ENCODE results near the gene CDT1.
"Not testable (repeated sequence)": the region's sequence is repeated elsewhere in the genome, so short reads cannot be mapped to it uniquely, and the experiment has no call there.

The CDT1 gene

GRCh38 chr16:88820385-88821025 is 16.9 kb downstream of the CDT1 start:
- DNase-seq: no peak

DNA sequence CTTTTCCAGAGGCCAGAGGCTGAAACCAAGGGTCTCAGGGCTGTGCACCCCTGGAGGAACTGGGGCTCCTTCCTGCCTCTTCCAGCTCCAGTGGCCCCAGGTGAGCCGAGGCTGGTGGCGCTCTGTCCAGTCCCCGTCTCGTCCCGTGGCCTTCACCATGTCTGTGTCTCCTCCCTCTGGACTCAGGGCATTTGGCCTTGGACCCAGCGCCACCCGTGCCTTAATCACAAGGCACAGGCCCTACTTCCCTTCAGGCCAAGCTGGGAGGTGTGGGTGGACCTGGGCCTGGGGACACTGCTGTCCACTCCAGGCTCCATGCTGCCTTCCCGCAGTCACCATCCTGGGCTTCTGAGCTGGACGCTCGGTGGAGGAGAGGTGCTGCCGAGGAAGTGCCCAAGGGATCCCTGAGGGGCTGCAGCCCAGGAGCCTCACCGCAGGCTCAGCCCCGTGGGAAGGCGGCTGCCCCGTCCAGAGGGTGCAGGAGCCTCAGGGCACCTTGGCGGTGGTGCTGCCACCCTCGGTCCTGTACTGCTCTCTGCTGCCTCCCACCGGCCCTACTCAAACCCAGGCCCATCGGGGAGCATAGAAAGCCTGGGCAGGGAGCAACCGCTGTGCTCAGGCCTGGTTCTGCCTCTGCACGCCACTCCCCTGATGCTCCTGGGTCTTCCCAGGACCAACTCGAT is 17.7 kb downstream of the CDT1 start:
- DNase-seq: no peak

DNA sequence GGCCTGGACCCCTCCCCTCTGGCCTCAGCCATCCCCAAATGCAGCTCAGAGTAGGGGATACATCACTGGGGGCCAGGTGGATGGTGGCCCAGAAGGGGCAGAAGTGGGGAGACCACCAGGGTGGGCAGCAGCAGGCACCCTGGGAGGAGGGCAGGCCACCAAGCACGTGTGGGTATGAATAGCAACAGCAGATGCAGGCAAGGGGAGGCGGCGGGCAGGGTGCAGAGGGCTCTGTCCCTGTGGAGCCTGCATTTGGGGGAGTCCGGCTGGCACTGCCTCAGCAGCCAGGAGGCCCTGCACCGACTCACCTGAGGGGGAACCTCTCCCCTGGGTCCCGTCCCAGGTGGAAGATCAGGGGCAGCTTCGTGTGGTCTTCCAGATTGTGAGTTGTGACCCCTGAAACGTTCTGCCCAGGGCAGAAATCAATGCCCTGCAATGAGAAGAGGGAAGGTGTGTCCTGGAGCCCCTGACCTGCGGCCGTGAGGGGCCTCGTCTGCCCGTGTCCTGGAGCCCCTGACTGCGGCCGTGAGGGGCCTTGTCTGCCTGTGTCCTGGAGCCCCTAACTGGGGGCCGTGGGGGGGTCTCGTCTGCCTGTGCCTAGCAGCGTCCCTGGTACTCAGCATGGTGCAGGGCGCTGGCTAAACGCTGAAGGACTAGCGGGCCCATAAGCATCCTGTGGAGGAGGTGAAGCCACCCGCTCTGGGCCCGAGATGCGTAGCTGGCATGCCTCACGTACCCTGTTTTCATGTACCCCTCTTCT is 18.9 kb downstream of the CDT1 start:
- no peak for DNase-seq

DNA sequence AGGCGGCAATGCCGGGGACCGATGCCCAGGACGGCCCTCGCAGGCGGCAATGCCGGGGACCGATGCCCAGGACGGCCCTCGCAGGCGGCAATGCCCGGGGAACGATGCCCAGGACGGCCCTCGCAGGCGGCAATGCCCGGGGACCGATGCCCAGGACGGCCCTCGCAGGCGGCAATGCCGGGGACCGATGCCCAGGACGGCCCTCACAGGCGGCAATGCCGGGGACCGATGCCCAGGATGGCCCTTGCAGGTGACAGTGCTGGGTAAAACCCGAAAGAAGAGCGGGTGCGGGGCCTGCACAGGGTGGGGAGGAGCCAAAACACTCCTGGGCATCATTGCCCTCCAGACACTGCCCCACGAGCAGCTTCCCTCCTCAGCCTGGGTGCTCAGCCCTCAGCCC is 20.1 kb downstream of the CDT1 start:
- not testable (repeated sequence) for DNase-seq

- DNase-seq: no peak
These were observed 20.9 kb downstream of the CDT1 start for GRCh38 chr16:88824256-88825077.

- no peak for DNase-seq
These were observed 21.6 kb downstream of the CDT1 start for GRCh38 chr16:88825146-88825545.

- DNase-seq: no peak
These were observed 22.7 kb downstream of the CDT1 start for GRCh38 chr16:88826070-88826840.

GRCh38 chr16:88827727-88828126 is 24.1 kb downstream of the CDT1 start:
- DNase-seq: no peak

- DNase-seq: no peak
These were observed 25.1 kb downstream of the CDT1 start for GRCh38 chr16:88828711-88829110.

DNA sequence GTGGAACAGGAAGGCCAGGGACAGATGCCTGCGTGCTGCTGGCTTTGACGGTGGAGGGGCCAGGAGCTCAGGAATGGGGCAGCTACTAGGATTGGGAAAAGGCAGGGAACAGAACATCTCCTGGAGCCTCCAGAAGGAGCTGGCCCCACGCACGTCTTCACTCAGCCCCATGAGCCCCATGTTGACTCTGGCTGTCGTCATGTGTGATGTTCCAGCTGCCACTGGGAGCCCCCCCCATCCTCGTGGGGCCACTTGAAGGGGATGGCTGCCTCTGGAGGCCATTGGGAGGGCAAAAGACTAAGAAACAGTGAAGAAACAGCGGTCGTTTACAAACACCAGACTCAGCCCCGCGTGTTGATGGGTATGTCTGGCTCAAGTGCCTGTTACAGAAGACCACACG is 26.7 kb downstream of the CDT1 start:
- no peak for DNase-seq

DNA sequence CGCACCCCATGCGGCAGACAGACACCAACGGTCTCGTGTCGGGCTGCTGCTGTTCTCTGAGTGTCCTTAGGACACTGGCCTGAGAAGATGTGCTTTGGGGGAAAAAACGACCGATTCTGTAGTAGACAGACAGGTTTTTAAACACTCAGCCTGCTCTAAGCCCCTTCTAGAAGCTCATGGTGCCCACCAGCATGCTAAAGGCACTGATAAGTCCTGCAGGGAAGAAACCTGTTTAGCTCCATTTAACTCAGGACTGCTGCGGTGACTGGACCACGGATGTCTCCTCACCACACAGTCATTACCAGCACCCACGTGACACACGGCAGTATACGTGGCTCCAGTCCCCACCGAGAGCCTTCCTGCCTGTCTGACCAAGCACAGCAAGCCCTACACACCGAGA is 27.2 kb downstream of the CDT1 start:
- DNase-seq: no peak

- DNase-seq: no peak
These were observed 28.2 kb downstream of the CDT1 start for GRCh38 chr16:88831838-88832237.

DNA sequence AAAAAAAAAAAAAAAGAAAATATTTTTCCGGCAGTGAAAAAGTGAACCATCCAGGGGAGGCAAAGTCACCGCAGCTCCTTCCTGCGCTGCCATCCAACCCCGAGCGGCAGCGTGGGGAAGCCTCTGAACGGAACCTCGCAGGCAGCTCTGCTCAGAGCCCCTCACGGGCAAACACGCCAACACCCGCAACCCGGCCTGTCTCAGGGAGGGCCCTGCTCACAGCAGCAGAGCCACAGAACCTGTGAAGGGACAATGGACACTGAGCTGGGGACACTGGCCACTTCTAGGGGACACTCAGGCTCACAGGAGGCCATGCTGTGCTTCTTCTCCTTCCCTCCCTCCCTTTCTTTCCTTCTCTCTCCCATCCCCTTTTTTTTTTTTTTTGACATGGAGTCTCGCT is 29.5 kb downstream of the CDT1 start:
- no peak for DNase-seq

- no peak for DNase-seq
These were observed 31.1 kb downstream of the CDT1 start for GRCh38 chr16:88834670-88835069.

- DNase-seq: no peak
These were observed 31.8 kb downstream of the CDT1 start for GRCh38 chr16:88835383-88835782.

GRCh38 chr16:88835818-88836217 is 32.2 kb downstream of the CDT1 start:
- no peak for DNase-seq

DNA sequence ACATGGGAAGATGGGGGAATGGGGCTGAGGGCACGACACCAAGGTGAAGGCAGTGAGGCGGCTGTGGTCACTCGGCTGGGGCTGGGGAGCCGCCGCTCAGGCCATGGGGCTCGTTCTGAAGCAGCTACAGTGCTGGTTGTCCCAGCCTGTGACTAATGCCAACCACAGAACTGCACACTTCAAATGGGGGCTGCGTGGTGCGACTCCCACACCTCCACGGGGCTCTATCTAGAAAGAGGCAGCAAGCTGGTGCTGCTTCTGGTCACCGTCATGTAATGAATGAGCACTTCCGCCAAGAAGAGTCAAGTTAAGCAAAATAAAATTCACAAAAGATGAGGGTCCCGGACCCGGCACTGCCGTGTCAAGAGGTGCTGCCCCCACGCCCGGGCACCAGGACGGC is 33.2 kb downstream of the CDT1 start:
- DNase-seq: no peak

DNA sequence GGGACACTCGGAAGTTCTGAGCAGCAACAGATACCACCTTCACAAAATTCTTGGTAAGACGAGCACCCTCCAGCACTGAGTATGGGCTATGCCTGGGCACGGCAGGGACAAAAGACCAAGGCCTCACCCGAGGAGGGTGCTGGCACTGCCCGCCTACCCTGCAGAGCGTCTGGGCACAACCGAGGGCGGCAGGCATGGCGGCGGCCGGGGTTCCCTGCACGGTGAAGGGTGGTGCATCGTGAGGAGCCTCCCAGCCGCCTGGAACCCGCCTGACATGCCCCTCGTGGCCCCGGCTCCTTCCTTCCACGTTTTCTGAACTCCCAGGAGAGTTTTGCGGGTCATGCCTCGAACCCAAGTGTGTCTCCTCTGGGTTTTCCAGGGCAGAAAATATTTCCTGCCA is 34.2 kb downstream of the CDT1 start:
- no peak for DNase-seq

- DNase-seq: no peak
These were observed 35.0 kb downstream of the CDT1 start for GRCh38 chr16:88838566-88838965.

- DNase-seq: no peak
These were observed 35.5 kb downstream of the CDT1 start for GRCh38 chr16:88839026-88839529.

GRCh38 chr16:88839745-88840599 is 36.4 kb downstream of the CDT1 start:
- DNase-seq: no peak
